NCI-H446 treated with DMSO at 0.1 percent for 48 hours (cell line): ENCODE measurements around the gene MCC.
A peak's percentile ranks its signal among the peaks of the same experiment; 100 is the strongest.

ENCODE experiments used
- DNase-seq: peaks from one replicate; lab custom pipeline; 2025; lab: John Stamatoyannopoulos, UW

The MCC gene

GRCh38 chr5:113112435-113112834 lies 375.8 kb downstream of the MCC start:
- peak; percentile 22 for DNase-seq

GRCh38 chr5:113110117-113110516 lies 378.1 kb downstream of the MCC start:
- DNase-seq = no peak

GRCh38 chr5:113109344-113109743 lies 378.9 kb downstream of the MCC start:
- no peak for DNase-seq

- DNase-seq = no peak
Observed at GRCh38 chr5:113108485-113108884, 379.8 kb downstream of the MCC start.

GRCh38 chr5:113106821-113107220 lies 381.4 kb downstream of the MCC start:
- DNase-seq = no peak

GRCh38 chr5:113105693-113106280 lies 382.5 kb downstream of the MCC start:
- DNase-seq = no peak

- DNase-seq = no peak
Observed at GRCh38 chr5:113103330-113103729, 384.9 kb downstream of the MCC start.

GRCh38 chr5:113102121-113102531 lies 386.1 kb downstream of the MCC start:
- DNase-seq = no peak

GRCh38 chr5:113100981-113101380 lies 387.3 kb downstream of the MCC start:
- DNase-seq = no peak

- DNase-seq = no peak
Observed at GRCh38 chr5:113099822-113100221, 388.4 kb downstream of the MCC start.

- no peak for DNase-seq
Observed at GRCh38 chr5:113098378-113098777, 389.9 kb downstream of the MCC start.

- no peak for DNase-seq
Observed at GRCh38 chr5:113095831-113096230, 392.4 kb downstream of the MCC start.

GRCh38 chr5:113093558-113093957 lies 394.7 kb downstream of the MCC start:
- DNase-seq = no peak

- DNase-seq = no peak
Observed at GRCh38 chr5:113092683-113093082, 395.6 kb downstream of the MCC start.

- DNase-seq = no peak
Observed at GRCh38 chr5:113091622-113092021, 396.6 kb downstream of the MCC start.

GRCh38 chr5:113090336-113091106 lies 397.7 kb downstream of the MCC start:
- DNase-seq = peak; percentile 11

GRCh38 chr5:113089653-113090335 lies 398.5 kb downstream of the MCC start:
- DNase-seq = no peak

GRCh38 chr5:113087976-113088514 lies 400.2 kb downstream of the MCC start:
- no peak for DNase-seq

- no peak for DNase-seq
Observed at GRCh38 chr5:113085880-113086409, 402.3 kb downstream of the MCC start.

- DNase-seq = no peak
Observed at GRCh38 chr5:113085084-113085414, 403.2 kb downstream of the MCC start.

GRCh38 chr5:113084402-113085083 lies 403.7 kb downstream of the MCC start:
- no peak for DNase-seq

- DNase-seq = no peak
Observed at GRCh38 chr5:113083481-113083880, 404.8 kb downstream of the MCC start.
